Memory B cell (primary cell): ENCODE data around the gene DNAJC7.

ENCODE experiments used
- ATAC-seq: fragments of 150-1000 bp; cut with Tn5 transposase; 2 replicates; pipeline ENCODE4 v1.10.0; 2021; ENCODE audit warnings: low read depth, mild to moderate bottlenecking, moderate library complexity
- DNase-seq, 2 donors: peaks; one replicate each; pipeline ENCODE4 v3.0.0; 2022; ENCODE audit warnings: low spot score in 2 of 2
- H3K27ac Mint-ChIP-seq: one replicate; pipeline ENCODE4 v1.8.0; 2022; ENCODE audit warnings: mild to moderate bottlenecking, moderate library complexity, mixed read lengths
- H3K27me3 Mint-ChIP-seq: one replicate; pipeline ENCODE4 v1.8.0; 2022; ENCODE audit warnings: mixed read lengths
- H3K36me3 Mint-ChIP-seq: one replicate; pipeline ENCODE4 v1.8.0; 2022; ENCODE audit warnings: mild to moderate bottlenecking, mixed read lengths
- H3K4me1 Mint-ChIP-seq: one replicate; pipeline ENCODE4 v1.8.0; 2022; ENCODE audit warnings: mixed read lengths
- H3K4me3 Mint-ChIP-seq: one replicate; pipeline ENCODE4 v1.8.0; 2022; ENCODE audit warnings: mild to moderate bottlenecking, moderate library complexity, mixed read lengths
- H3K9me3 Mint-ChIP-seq: one replicate; pipeline ENCODE4 v1.8.0; 2022; ENCODE audit warnings: mixed read lengths

DNAJC7 gene

GRCh38 chr17:42051013-42051400 lies 33.8 kb upstream of the DNAJC7 start:
- Mint-ChIP-seq H3K4me1 (peaks cover 5% of the 10 kb centered on the region), H3K9me3 (no peaks in the 10 kb centered on the region), H3K27me3 (peaks cover 14% of the 10 kb centered on the region), H3K4me3 (peak overlapping the region; percentile 84), H3K27ac (no peak overlapping the region), H3K36me3 (no peaks in the 10 kb centered on the region)
- DNase-seq (no peak), ATAC-seq (no peak)

GRCh38 chr17:42050393-42051012 lies 33.3 kb upstream of the DNAJC7 start, which contains the start of gene C17orf113:
TSS of gene C17orf113 (minus strand) at chr17:42050601. CDS start at chr17:42043376, 7,225 bp downstream.
- Mint-ChIP-seq H3K4me3 (peak within 1 kb of the TSS; percentile 84), H3K36me3 (no peaks in the 10 kb centered on the region), H3K4me1 (peaks cover 5% of the 10 kb centered on the region), H3K27me3 (peaks cover 14% of the 10 kb centered on the region), H3K27ac (no peak within 1 kb of the TSS), H3K9me3 (no peaks in the 10 kb centered on the region)
- ATAC-seq = peak; percentile 82
- peak in 1 of 2 donors; percentile 48 for DNase-seq

- Mint-ChIP-seq H3K4me3 (peak overlapping the region; percentile 57), H3K36me3 (no peaks in the 10 kb centered on the region), H3K9me3 (no peaks in the 10 kb centered on the region), H3K4me1 (peaks cover 5% of the 10 kb centered on the region), H3K27me3 (peaks cover 11% of the 10 kb centered on the region), H3K27ac (no peak overlapping the region)
- no peak for ATAC-seq
- no peak for DNase-seq
Observed at GRCh38 chr17:42049834-42050392, 32.7 kb upstream of the DNAJC7 start.

GRCh38 chr17:42047343-42047742 lies 30.1 kb upstream of the DNAJC7 start:
- Mint-ChIP-seq H3K4me3 (no peak overlapping the region), H3K4me1 (peaks cover 5% of the 10 kb centered on the region), H3K27me3 (peaks cover 4% of the 10 kb centered on the region), H3K36me3 (no peaks in the 10 kb centered on the region), H3K9me3 (no peaks in the 10 kb centered on the region), H3K27ac (no peak overlapping the region)
- DNase-seq (no peak), ATAC-seq (no peak)

- no peak overlapping the region for H3K4me3 Mint-ChIP-seq
- no peaks in the 10 kb centered on the region for H3K9me3 Mint-ChIP-seq
- no peak for ATAC-seq
- no peak for DNase-seq
- H3K4me1 Mint-ChIP-seq = peaks cover under 1% of the 10 kb centered on the region
- no peaks in the 10 kb centered on the region for H3K36me3 Mint-ChIP-seq
- no peak overlapping the region for H3K27ac Mint-ChIP-seq
- no peaks in the 10 kb centered on the region for H3K27me3 Mint-ChIP-seq
Observed at GRCh38 chr17:42045719-42046118, 28.5 kb upstream of the DNAJC7 start.

- Mint-ChIP-seq H3K27ac (no peak overlapping the region), H3K27me3 (no peaks in the 10 kb centered on the region), H3K36me3 (no peaks in the 10 kb centered on the region), H3K4me3 (no peak overlapping the region), H3K9me3 (no peaks in the 10 kb centered on the region), H3K4me1 (no peaks in the 10 kb centered on the region)
- no peak for DNase-seq
- ATAC-seq = no peak
Observed at GRCh38 chr17:42042598-42043319, 25.5 kb upstream of the DNAJC7 start.

- no peak for ATAC-seq
- H3K36me3 Mint-ChIP-seq = no peaks in the 10 kb centered on the region
- no peaks in the 10 kb centered on the region for H3K9me3 Mint-ChIP-seq
- H3K4me3 Mint-ChIP-seq = no peak overlapping the region
- H3K27ac Mint-ChIP-seq = no peak overlapping the region
- DNase-seq = no peak
- H3K27me3 Mint-ChIP-seq = peaks cover 2% of the 10 kb centered on the region
- no peaks in the 10 kb centered on the region for H3K4me1 Mint-ChIP-seq
Observed at GRCh38 chr17:42041619-42042018, 24.4 kb upstream of the DNAJC7 start.

- H3K4me1 Mint-ChIP-seq = no peaks in the 10 kb centered on the region
- DNase-seq (no peak), ATAC-seq (no peak)
- no peaks in the 10 kb centered on the region for H3K36me3 Mint-ChIP-seq
- no peak overlapping the region for H3K4me3 Mint-ChIP-seq
- H3K27ac Mint-ChIP-seq = no peak overlapping the region
- peaks cover 2% of the 10 kb centered on the region for H3K27me3 Mint-ChIP-seq
- H3K9me3 Mint-ChIP-seq = no peaks in the 10 kb centered on the region
Observed at GRCh38 chr17:42040818-42041217, 23.6 kb upstream of the DNAJC7 start.

- H3K27ac Mint-ChIP-seq = no peak overlapping the region
- ATAC-seq (no peak), DNase-seq (no peak)
- H3K9me3 Mint-ChIP-seq = no peaks in the 10 kb centered on the region
- H3K4me3 Mint-ChIP-seq = no peak overlapping the region
- H3K27me3 Mint-ChIP-seq = peaks cover 2% of the 10 kb centered on the region
- no peaks in the 10 kb centered on the region for H3K36me3 Mint-ChIP-seq
- H3K4me1 Mint-ChIP-seq = no peaks in the 10 kb centered on the region
Observed at GRCh38 chr17:42039794-42040763, 22.8 kb upstream of the DNAJC7 start.

GRCh38 chr17:42038221-42038973 lies 21.2 kb upstream of the DNAJC7 start:
- no peaks in the 10 kb centered on the region for H3K9me3 Mint-ChIP-seq
- no peaks in the 10 kb centered on the region for H3K36me3 Mint-ChIP-seq
- ATAC-seq (no peak), DNase-seq (no peak)
- H3K27me3 Mint-ChIP-seq = peaks cover 2% of the 10 kb centered on the region
- H3K4me3 Mint-ChIP-seq = no peak overlapping the region
- H3K27ac Mint-ChIP-seq = no peak overlapping the region
- no peaks in the 10 kb centered on the region for H3K4me1 Mint-ChIP-seq

GRCh38 chr17:42034059-42034458 lies 16.8 kb upstream of the DNAJC7 start:
- H3K27me3 Mint-ChIP-seq = peaks cover 2% of the 10 kb centered on the region
- no peak for ATAC-seq
- H3K27ac Mint-ChIP-seq = no peak overlapping the region
- H3K4me3 Mint-ChIP-seq = no peak overlapping the region
- no peaks in the 10 kb centered on the region for H3K9me3 Mint-ChIP-seq
- no peaks in the 10 kb centered on the region for H3K4me1 Mint-ChIP-seq
- H3K36me3 Mint-ChIP-seq = no peaks in the 10 kb centered on the region
- no peak for DNase-seq

GRCh38 chr17:42031584-42031983 lies 14.3 kb upstream of the DNAJC7 start:
- DNase-seq = no peak
- Mint-ChIP-seq H3K4me1 (no peaks in the 10 kb centered on the region), H3K36me3 (no peaks in the 10 kb centered on the region), H3K4me3 (no peak overlapping the region), H3K27me3 (no peaks in the 10 kb centered on the region), H3K27ac (no peak overlapping the region), H3K9me3 (no peaks in the 10 kb centered on the region)
- no peak for ATAC-seq

GRCh38 chr17:42028791-42029127 lies 11.5 kb upstream of the DNAJC7 start:
- Mint-ChIP-seq H3K27ac (no peak overlapping the region), H3K4me3 (no peak overlapping the region), H3K27me3 (no peaks in the 10 kb centered on the region), H3K36me3 (peaks cover 3% of the 10 kb centered on the region), H3K4me1 (peaks cover 5% of the 10 kb centered on the region), H3K9me3 (no peaks in the 10 kb centered on the region)
- ATAC-seq = no peak
- DNase-seq = no peak
